Activated CD4-positive, CD25-positive, alpha-beta regulatory T cell treated with anti-CD3 and anti-CD28 coated beads, Interleukin-2, amount 50 U/mL, for 16 hours (primary cell): Measurements from ENCODE around the gene OSBPL3.

Experiments used
- DNase-seq: peaks from one replicate; pipeline ENCODE4 v3.0.0-alpha.2; 2020; ENCODE audit warnings: low read depth, low spot score

Gene OSBPL3

DNA sequence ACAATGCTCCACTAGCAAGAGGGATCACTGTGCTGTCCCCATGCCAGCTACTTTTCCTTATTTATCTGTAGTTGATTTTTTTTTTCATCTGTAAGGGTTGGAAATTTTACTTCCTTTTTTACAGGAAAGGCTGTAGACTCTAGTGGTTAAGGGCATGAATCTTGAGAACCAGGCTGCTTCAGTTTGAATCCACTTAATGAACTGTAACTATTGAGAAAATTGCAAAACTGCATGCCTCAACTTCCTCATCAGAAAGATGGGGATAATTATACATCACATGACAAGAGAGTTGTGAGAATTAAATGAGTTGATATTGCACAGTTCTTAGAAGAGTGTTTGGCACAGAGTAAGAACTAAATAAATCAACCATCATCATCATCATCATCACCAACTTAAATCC lies 116.4 kb downstream of the OSBPL3 start:
- DNase-seq = no peak

DNA sequence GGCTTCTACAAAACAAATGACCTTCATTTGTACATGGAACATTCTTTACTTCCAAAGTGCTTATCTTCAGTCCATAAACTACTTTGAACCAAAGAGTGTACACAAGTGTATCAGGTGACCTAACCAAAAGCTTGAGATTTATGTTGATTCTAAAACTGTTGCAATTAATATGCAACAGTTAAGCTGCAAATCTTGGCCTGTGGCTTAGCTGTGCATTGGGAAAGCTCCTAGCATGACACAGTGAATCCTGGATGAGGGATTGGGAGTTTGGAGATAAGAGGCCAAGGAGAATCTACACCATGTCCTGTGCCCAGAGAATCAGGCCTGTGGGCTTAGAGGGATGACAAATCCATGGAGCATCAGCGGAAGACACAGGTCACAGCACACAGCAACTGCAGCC lies 117.5 kb downstream of the OSBPL3 start:
- no peak for DNase-seq

DNA sequence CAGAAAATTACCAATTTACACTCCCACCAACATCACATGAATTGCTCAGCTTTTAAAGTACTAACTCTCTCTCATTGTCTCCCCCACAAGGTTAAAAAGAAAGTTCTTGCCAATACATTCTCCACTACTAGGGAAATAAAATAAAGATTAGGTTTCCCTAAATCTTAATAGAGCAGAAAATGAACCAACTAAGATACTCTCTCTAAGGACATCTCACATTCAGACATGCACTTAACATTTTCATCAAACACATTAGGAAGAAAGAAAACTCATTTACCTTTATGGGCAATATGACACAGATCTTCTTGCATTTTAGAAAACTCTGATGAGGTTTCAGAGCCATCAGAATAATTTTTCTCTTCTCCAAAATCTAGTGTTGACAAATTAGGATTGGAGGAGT lies 118.6 kb downstream of the OSBPL3 start:
- DNase-seq = no peak

DNA sequence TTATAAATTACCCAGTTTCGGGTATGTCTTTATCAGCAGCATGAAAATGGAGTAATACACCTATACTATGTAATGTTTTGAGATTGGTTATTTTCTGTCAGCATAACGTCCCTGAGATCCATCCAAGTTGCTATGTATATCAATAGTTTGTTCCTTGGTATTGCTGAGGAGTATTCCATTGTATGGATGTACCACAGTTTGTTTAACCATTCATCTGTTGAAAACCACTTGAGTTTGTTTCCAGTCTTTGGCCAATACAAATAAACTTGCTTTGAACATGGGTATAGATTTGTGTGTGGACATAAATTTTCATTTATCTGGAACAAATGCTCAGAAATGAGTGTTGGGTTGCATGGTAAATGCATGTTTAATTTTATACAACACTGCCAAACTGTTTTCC lies 119.4 kb downstream of the OSBPL3 start:
- no peak for DNase-seq

DNA sequence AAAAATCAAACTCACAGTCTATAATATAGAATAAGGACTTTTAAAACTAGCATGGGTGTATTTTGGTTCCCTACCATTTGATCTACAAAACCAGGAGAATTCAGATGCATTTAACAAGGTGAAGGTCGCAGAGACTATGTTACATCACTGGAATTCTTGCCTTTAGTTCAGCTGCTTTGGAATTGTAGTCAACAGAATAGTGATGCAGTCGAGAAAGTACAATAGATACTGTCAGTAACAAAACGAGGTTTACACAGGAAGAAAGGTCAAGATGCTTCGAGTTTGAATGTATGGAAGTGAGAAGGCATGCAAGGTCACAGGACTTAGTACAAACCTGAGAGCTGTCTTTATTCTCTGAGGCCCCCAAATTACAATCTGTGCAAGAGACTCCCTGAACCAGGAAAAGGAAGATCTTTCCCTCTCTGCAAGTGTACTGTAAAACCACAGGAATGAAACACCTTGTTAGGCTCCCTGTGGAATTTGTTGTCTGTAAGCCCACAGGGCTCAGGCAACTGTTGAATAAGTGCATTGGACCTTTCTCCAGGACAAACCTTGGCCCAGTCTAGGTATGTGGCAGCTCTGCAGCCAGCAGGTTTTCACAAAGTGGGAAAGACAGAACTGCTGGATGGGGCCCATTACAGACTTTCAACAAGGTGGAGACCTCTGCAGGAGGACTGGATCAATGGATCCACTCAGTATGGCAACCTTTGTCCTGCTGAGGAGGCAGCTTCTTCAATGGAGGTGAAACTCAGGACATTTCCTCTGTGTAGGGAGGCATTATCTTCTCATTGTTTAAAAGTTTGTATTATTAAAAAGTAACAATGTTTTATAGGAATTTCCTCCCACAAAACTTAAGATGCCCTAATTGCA lies 121.6 kb downstream of the OSBPL3 start:
- DNase-seq = no peak

DNA sequence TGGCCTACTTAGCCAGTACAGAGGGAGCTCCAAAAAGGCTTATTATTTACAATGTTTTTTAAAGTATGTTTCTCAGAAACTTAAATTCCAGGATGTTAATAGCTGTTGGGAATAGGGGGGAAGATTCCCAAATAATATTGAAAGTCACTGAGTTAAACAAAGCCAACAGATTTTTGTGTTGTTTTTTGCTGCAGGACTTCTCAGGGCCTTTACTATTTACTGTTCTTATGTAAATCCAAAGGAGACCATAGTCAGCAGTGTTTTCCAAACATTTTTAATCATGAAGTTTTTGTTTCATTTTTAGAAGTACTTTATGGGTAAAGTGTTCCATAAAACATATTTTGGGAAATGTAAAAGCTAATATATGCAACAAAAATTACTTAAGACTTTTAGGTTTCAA lies 122.4 kb downstream of the OSBPL3 start:
- DNase-seq = no peak

DNA sequence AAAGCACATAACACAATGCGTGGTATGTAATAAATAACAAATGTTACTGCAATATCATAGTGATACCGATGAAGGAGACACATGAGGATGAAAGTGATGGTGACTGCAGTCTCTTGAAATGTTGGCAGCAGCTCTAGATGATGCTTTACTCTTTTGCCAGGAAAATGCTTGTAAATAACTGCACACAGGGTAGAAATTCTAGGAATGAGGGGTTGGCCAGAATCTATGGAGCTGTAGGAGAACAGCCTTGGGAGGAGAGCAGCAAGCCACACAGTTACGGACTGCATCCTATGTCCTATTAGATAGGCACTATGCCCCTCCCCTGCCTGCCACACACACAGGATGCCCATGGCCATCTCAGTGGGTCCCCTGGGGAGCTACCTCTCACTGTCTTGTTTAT lies 125.1 kb downstream of the OSBPL3 start:
- DNase-seq = no peak

DNA sequence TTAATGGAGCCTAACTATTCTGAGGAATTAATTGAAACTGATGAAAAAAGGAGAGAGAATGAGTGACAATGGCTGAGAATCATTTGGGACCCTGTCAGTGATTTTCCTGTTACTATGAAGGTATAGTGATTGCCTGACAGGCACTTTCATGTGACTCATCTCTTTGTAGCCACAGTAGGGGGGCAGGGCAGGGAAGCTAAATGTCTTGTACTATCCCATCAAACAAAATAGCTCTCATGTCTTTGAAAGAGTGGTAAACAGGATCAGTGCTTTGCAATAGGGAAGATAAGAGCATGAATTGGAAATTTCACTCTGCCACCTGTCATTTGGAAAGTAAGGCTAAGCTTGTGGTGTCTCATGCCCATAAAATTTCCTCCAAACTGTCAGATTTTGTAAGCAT lies 128.2 kb downstream of the OSBPL3 start:
- DNase-seq = no peak

DNA sequence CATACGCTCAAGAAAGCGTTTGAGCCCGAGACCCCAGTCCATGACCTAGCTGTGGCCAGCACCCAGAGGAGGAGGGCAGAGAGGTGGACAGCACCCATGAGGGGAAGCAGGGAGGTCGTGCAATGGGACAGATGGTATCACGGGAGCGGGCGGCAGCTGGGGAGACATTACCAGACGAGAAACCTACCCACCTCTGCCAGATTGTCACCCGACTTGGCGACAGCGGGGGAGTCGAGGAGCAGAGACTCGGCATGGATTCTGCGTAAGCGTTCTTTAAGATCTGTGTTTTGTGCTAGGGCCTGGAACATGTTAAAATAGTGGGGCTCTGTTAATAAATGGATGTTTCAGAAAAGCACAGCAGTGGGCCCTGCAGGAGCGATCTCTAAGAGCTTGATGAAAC lies 131.1 kb downstream of the OSBPL3 start:
- DNase-seq = no peak

DNA sequence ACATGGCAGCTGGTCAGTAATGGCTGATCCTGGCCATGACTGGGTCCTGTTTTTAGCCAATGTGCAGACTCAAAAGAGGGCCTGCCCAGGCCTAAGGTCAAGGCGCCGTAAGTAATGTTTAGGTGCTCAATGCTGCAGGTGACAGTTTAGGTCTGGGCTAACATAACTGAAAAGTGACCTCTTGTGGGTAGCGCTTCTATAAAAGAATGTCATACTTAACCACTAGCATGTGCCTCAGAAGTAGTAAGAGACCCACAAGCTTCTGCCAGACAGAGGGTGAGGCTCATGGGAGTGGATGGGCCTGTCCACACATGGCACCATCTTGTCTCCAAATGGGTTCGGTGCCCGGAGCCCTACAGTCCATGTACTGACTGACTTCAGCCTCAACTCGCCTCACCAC lies 132.2 kb downstream of the OSBPL3 start:
- DNase-seq = no peak

DNA sequence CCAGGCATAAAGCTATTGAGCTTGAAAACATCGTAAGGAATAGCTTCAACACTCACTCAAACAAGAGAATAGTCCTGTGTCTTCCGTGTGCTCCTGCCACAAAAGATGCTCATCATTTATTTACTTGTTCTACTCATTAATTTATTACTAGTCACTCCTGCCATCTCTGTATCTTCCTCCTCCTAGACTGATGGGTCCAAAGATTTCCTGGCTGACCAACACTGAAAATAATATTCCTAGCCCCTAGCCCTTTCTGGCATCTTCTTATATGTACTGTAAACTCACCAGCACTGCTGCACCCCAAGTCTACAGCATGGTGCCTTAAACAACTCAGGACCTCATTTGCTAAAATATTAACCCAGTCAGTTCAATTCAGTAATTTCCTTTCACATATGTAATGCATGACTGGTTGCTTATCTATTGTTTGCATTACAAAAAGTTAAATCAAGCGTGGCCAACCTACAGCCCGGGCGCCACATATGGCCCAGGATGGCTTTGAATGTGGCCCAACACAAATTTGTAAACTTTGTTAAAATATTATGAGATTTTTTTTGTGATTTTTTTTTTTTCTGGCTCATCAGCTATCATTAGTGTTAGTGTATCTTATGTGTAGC lies 136.1 kb downstream of the OSBPL3 start:
- no peak for DNase-seq

DNA sequence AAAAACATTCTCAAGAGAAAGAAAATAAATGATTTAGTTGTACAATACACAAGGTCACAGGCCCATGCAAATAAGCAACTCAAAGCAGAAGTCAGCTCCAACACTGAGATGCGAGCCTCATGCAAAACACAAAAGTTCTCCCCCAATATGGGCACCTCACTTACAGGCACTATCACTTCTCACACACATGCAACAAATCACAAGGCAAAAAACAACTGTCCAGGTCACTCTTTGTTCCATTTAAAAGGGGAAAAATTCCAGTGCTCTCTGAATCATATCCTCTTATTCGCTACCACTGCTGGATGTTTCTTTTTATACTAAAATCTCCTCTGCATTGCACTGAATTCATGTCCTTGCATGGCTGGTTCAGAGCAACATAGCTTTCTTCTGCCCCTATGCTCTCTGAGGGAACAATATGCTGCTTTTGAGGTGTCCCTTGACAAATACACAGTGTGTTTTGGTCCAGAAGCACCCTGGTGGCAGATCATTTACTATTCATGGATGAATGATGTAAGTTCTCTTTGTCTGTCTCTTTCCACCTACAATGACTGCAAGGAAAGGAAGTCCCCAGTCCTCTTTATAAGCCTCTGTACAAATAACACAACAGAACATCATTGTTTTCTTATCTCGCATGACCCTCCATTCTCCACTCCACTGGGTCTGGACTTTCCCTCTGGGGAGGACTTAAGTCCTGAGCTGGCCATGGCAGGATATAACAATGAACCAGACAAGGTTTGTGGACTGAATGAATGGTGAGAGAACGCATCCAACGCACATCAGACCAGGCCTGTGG lies 137.3 kb downstream of the OSBPL3 start:
- no peak for DNase-seq

DNA sequence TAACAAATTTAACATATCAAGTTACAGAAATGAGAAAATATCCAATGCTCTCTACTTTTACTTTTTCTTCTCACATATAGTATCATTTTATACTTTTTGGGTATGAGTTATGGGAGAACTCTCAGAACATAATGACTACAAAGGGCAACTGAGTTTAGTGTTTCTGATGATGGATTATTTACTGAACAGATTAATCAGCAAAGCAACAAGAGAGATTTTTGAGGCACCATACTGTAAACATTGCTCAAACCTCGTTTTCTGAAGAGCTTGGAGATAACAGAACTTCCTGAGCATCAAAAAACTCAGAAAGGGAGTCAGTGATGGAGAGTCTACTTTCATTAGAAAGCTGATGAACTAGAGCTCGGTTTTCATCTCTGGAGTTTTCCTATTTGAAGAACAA lies 137.9 kb downstream of the OSBPL3 start:
- no peak for DNase-seq

DNA sequence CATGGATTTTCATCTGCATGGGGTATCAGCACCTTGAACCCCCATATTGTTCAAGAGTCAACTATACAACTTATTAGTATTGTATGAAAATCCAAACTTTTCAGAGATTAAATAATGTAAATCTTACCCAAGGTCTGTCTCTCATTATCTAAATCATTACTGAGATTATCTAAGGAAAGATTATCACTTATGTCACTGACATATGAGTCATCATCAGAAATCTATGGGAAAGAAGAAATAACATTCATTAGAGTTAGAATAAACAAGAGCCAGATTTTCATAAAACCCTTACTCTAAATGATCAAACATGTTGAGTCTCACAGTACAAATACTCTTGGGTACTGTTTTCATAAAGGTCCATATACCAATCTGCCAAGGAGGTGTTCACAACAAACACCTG lies 139.4 kb downstream of the OSBPL3 start:
- no peak for DNase-seq

DNA sequence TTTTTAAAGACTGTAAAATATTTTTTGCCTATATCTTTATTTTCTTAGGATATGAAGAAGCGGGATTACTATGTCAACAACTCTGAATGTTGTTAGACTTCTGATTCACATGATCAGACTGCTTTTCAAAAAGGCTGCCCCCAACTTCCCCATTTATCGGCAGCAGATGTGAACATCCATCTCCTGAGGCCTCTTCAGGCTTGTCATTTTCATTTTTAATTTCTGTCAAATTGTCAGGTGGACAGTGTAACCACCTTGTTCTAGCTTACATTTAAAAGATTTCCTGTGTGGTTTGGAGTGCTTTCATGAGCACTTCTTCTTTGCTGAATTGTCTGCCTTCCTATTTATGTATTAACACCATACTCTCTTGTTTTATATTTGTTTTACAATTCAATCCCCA lies 143.9 kb downstream of the OSBPL3 start:
- no peak for DNase-seq

DNA sequence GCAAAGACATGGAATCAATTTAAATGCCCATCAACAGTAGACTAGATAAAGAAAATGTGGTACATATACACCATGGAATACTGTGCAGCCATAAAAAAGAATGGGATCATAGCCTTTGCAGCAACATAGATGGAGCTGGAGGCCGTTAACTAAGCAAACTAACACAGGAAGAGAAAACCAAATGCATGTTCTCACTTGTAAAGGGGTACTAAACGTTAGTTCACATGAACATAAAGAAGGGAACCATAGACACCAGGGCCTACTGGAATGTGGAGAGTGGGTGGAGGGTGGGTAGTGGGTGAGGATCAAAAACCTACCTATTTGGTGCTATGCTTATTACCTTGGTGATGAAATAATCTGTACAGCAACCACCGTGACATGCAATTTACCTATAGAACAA lies 144.3 kb downstream of the OSBPL3 start:
- no peak for DNase-seq

DNA sequence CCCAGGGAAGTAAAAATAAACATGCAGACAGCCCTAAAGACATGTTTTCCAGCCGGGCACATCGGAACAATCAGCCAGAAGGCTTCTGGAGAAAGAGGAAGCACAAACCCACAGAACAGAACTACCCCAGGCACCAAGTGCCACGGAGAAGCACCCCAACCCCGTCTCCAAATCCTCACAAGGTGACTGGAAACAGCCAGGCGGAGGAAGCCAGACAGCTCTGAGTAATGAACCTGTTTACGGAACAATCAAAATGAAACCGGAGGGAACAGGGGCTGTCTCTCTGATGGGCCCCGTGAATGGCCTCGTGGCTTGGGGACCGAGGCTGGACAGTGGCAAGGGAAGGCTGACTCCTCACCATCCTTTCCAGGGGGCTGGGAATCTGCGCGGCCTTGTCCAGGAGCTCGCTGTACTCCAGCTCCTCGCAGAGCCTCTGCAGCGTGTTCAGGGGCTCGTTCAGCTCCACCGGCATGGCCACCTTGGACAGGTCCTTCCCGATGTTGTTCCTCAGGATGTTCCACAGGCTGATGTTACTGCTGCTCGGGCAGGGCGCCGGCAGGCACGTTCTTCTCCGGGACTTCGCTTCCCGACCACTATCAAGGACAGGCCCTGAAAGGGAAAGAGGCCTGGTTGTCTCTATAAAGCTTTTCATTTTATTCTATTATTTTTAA lies 145.7 kb downstream of the OSBPL3 start:
- no peak for DNase-seq

DNA sequence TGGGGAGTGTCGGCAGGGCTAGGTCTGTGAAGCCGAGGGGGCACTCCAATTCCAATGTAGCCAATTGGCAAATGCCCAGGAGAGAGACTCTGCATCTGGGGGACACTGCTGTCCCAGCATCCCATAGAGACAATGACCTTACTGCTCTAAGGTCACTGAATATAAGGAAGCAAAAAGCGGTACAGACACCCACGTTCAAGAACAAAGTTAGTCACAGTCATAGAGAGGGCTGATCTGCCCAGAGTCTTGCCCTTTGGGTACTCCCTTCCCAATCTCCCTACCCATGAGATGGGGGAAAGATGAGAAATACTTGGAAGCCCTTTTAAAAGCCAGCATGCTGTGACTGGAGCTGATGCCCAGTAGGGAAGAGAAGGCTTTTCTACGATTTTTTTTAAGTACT lies 146.4 kb downstream of the OSBPL3 start:
- no peak for DNase-seq

DNA sequence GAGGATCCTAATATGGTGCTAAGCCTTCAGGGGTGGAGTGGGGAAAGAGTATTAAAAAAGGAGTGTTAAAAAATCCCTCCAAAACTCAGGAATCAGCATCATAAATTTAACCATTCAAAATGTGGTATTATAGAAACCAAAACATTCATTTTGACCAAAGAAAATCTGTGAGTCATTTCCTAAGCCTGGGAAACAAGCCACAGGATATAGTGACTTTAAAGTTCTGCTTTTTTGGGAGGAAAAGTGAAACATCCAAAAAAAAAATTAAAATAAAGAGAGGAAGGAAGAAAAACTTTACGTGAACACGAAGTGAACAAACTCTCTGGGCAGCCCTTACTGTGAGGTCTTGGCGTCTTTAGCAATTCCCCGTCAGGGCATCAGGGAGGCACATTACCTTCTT lies 148.7 kb downstream of the OSBPL3 start:
- DNase-seq = no peak

DNA sequence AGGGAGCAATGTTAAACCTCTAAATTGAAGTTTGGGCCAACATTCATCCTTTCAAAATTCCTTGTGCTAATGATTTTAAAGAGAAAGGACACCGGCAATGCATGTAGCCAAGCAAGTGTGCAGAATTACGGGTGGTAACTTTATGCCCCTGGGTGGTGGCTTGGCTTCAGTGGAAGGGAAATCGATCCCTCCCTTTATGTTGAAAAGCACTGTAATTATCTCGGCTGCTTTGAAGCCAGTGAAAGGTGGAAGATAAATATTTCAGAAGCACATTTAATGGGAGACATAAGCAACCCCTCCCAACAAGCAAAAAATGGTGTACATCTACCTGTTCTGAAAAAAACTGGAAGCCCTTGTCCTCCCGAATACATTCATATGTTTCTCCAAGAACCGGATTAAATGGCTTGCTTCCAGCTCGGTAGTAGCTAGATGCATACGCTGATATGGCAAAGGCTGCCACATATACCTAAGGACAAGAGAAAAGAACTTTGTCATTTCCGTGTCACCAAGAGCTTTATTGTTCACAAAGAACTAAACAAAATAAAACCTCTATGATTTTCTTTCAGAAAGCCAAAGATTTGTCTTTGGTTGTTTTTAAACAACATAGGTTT lies 149.4 kb downstream of the OSBPL3 start:
- no peak for DNase-seq

DNA sequence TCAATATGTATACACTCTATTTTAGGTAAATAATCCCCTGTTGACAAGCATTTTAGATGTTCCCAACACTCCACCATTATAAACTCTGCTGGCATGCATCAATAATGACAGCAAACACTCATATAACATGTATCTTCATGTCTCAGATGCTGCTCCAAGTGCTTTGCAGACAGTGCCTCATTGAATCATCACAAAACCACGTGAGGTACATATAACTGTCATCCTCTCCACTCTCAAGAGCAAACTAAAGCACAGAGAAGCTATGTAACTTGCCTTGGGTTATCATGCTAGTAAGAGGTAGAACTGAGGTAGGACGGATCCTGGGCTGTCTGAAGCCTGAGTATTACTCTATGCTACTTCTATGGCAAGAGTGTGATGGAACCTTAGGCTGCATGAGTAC lies 150.2 kb downstream of the OSBPL3 start:
- no peak for DNase-seq
